Stomach (tissue), 4 donors: ENCODE measurements around the gene PALLD.

Experiments
- CTCF ChIP-seq, 7 experiments: fragments of 450-650 bp in 4 of 7; fragments of 200-600 bp in 3 of 7; sonication (generic) in 3 of 7; IDR thresholded peaks; one replicate each; pipeline ENCODE4 v1.5.1; 2016 to 2019; ENCODE audit warnings: antibody characterized with exemption in 7 of 7, control low read depth in 2 of 7, mild to moderate bottlenecking in 1 of 7
- POLR2A ChIP-seq, 4 donors: fragments of 450-650 bp; IDR thresholded peaks; one replicate each; pipeline ENCODE4 v1.6.1; 2016; ENCODE audit warnings: antibody characterized with exemption in 4 of 4, control low read depth in 2 of 4, mild to moderate bottlenecking in 1 of 4, moderate library complexity in 1 of 4

GRCh38 chr4:168870004-168870403 is 373.2 kb downstream of the PALLD start:
- no peak for TF ChIP-seq CTCF (IDR thresholded peaks at IDR 0.05)
- no peak for TF ChIP-seq POLR2A (IDR thresholded peaks at IDR 0.05)
